Measurements from ENCODE around the gene B9D1.

- TF ChIP-seq, protein P1, sequence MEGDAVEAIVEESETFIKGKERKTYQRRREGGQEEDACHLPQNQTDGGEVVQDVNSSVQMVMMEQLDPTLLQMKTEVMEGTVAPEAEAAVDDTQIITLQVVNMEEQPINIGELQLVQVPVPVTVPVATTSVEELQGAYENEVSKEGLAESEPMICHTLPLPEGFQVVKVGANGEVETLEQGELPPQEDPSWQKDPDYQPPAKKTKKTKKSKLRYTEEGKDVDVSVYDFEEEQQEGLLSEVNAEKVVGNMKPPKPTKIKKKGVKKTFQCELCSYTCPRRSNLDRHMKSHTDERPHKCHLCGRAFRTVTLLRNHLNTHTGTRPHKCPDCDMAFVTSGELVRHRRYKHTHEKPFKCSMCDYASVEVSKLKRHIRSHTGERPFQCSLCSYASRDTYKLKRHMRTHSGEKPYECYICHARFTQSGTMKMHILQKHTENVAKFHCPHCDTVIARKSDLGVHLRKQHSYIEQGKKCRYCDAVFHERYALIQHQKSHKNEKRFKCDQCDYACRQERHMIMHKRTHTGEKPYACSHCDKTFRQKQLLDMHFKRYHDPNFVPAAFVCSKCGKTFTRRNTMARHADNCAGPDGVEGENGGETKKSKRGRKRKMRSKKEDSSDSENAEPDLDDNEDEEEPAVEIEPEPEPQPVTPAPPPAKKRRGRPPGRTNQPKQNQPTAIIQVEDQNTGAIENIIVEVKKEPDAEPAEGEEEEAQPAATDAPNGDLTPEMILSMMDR (IDR thresholded peaks at IDR 0.05), result no peak
- TF ChIP-seq POLR2A (IDR thresholded peaks at IDR 0.05), result no peak
- TF ChIP-seq POLR2AphosphoS5 (IDR thresholded peaks at IDR 0.05), result no peak
Measured at GRCh38 chr17:19385521-19385983, 23.0 kb upstream of the B9D1 start.
